ENCODE results near the gene PLA2G3. TPM values are rescaled to one million over a fixed set of nuclear protein-coding genes. Genes with fewer than 3 reads are reported as not detected.

PLA2G3 gene
- total RNA-seq: 0.20 TPM in 1 of 2 replicates, not detected in the other

GRCh38 chr22:31139866-31140716 is at the start of gene PLA2G3:
TSS of gene PLA2G3 (minus strand) at chr22:31140508. CDS start at chr22:31140354, 154 bp downstream.

GRCh38 chr22:31122532-31123291 is 17.6 kb downstream of the PLA2G3 start, which contains the start of gene INPP5J:
TSS of gene INPP5J (plus strand) at chr22:31122966. CDS start at chr22:31123015, 49 bp downstream.

GRCh38 chr22:31107178-31107893 is 33.0 kb downstream of the PLA2G3 start, which contains the start of gene SELENOM:
TSS of gene SELENOM (minus strand) at chr22:31107568. CDS start at chr22:31107505, 63 bp downstream.

Small RNAs within 50 kb of the gene (small RNA-seq; reads per million reads assigned to genes)
- gene MIR3928: 1.5 reads per million, percentile 72 among the genes with 10 or more reads in this experiment

Other genes with a start within 250 kb of the PLA2G3 start
- gene MORC2, start 171.7 kb downstream of the PLA2G3 start, total RNA-seq: 14.3 and 19.0 TPM in 2 replicates
- gene TUG1, start 171.2 kb downstream of the PLA2G3 start, total RNA-seq: 41.9 and 54.2 TPM in 2 replicates
- 69.8 and 129 TPM in 2 replicates for gene SMTN, start 59.2 kb downstream of the PLA2G3 start, total RNA-seq
- 30.1 and 74.2 TPM in 2 replicates for gene SELENOM, start 32.9 kb downstream of the PLA2G3 start, total RNA-seq
- gene INPP5J, start 17.5 kb downstream of the PLA2G3 start, total RNA-seq: under 0.01 and 0.39 TPM in 2 replicates
- 26.1 and 29.5 TPM in 2 replicates for gene RNF185, start 19.7 kb upstream of the PLA2G3 start, total RNA-seq
- 9.6 and 13.6 TPM in 2 replicates for gene LIMK2, start 71.8 kb upstream of the PLA2G3 start, total RNA-seq
- 5.3 and 12.9 TPM in 2 replicates for gene PIK3IP1, start 152.0 kb upstream of the PLA2G3 start, total RNA-seq
- 12.5 and 13.6 TPM in 2 replicates for gene PATZ1, start 205.8 kb upstream of the PLA2G3 start, total RNA-seq